ENCODE results near the gene NAGPA. TPM values are rescaled to one million over a fixed set of nuclear protein-coding genes. Genes with fewer than 3 reads are reported as not detected.

The NAGPA gene
- total and polyA plus RNA-seq, 2 of the 13 experiments (the other 11 are each of a cell fraction or from before 2014, with no cell fraction given), result 27.1 to 60.3 TPM

DNA sequence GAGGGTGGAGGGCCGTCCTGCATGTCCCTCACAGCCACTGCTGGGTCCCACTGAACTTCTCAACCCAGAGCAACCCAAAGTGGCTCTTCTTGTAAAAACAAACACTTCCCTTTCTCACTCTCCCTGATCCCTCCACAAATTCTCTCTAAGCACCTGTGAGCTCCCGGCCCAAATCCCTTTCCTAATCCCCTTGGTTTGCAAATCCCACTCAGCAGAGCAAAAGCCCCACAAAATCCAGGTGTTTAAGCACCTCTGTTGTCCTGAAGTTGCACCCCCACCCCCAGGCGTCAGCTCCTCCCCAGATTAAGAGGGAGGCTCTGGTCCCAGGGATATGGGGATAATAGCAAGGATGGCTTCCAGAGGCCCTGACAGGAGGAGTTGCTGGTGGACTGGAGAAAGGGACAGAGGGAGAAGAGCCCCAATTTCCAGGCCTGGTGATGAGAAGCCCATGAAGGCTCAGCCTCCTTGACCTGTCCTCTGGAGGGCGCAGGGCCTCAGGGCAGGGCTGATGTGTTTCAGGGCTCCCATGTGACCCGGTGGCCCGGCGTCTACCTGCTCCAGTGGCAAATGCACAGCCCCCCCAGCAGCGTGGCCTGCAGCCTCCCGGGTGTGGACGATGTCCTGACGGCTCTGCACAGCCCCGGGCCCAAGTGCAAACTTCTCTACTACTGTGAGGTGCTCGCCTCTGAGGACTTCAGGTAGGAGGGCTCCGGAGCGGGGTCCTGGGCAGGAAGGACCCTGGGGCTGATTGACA is 23.0 kb downstream of the NAGPA start (continued):
- TF ChIP-seq TBP (CRISPR knock-in tag; IDR thresholded peaks at IDR 0.05) (no peak), ZNF225 (CRISPR knock-in tag; IDR thresholded peaks at IDR 0.05) (0 out of 2 replicates have a peak, but pooled peaks have one; percentile 25), ZNF446 (CRISPR knock-in tag; IDR thresholded peaks at IDR 0.05) (no peak), ZBTB7B (CRISPR knock-in tag; IDR thresholded peaks at IDR 0.05) (0 out of 2 replicates have a peak, but pooled peaks have one; percentile 38), ZNF124 (CRISPR knock-in tag; IDR thresholded peaks at IDR 0.05) (no peak), ZNF460 (CRISPR knock-in tag; IDR thresholded peaks at IDR 0.05; ENCODE audit: borderline replicate concordance) (no peak), ZNF619 (CRISPR knock-in tag; IDR thresholded peaks at IDR 0.05) (no peak), ZNF546 (CRISPR knock-in tag; conservative IDR thresholded peaks at IDR 0.05) (0 out of 2 replicates have a peak, but pooled peaks have one; percentile 50), SMC3 (IDR thresholded peaks at IDR 0.05; ENCODE audit: low read length) (peak; percentile 38; the same call in 1 of the 2 replicates), NRL (CRISPR knock-in tag; IDR thresholded peaks at IDR 0.05; ENCODE audit: borderline replicate concordance) (no peak), ESRRA (CRISPR knock-in tag; IDR thresholded peaks at IDR 0.05; ENCODE audit: low read depth) (0 out of 2 replicates have a peak, but pooled peaks have one; percentile 60), ZNF614 (CRISPR knock-in tag; IDR thresholded peaks at IDR 0.05; ENCODE audit: borderline replicate concordance) (no peak), ZNF883 (CRISPR knock-in tag; IDR thresholded peaks at IDR 0.05; ENCODE audit: not compliant biosample characterization) (peak; percentile 91), SAP130 (CRISPR knock-in tag; IDR thresholded peaks at IDR 0.05; ENCODE audit: low read depth) (peak; percentile 25; the same call in 1 of the 2 replicates), EZH2 (conservative IDR thresholded peaks at IDR 0.05; ENCODE audit: low read depth, low read length) (no peak), HNRNPL (IDR thresholded peaks at IDR 0.05; ENCODE audit: low read depth, low read length) (no peak), ASH2L (IDR thresholded peaks at IDR 0.05; ENCODE audit: insufficient read length, low read depth, low read length) (no peak), ELF3 (CRISPR knock-in tag; IDR thresholded peaks at IDR 0.05) (no peak), TAF15 (IDR thresholded peaks at IDR 0.05; ENCODE audit: low read depth, low read length, poor library complexity, severe bottlenecking) (no peak)
- TF ChIP-seq, protein P1, sequence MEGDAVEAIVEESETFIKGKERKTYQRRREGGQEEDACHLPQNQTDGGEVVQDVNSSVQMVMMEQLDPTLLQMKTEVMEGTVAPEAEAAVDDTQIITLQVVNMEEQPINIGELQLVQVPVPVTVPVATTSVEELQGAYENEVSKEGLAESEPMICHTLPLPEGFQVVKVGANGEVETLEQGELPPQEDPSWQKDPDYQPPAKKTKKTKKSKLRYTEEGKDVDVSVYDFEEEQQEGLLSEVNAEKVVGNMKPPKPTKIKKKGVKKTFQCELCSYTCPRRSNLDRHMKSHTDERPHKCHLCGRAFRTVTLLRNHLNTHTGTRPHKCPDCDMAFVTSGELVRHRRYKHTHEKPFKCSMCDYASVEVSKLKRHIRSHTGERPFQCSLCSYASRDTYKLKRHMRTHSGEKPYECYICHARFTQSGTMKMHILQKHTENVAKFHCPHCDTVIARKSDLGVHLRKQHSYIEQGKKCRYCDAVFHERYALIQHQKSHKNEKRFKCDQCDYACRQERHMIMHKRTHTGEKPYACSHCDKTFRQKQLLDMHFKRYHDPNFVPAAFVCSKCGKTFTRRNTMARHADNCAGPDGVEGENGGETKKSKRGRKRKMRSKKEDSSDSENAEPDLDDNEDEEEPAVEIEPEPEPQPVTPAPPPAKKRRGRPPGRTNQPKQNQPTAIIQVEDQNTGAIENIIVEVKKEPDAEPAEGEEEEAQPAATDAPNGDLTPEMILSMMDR (CRISPR knock-in tag; IDR thresholded peaks at IDR 0.05), result peak; percentile 85
- TF ChIP-seq, protein P2, sequence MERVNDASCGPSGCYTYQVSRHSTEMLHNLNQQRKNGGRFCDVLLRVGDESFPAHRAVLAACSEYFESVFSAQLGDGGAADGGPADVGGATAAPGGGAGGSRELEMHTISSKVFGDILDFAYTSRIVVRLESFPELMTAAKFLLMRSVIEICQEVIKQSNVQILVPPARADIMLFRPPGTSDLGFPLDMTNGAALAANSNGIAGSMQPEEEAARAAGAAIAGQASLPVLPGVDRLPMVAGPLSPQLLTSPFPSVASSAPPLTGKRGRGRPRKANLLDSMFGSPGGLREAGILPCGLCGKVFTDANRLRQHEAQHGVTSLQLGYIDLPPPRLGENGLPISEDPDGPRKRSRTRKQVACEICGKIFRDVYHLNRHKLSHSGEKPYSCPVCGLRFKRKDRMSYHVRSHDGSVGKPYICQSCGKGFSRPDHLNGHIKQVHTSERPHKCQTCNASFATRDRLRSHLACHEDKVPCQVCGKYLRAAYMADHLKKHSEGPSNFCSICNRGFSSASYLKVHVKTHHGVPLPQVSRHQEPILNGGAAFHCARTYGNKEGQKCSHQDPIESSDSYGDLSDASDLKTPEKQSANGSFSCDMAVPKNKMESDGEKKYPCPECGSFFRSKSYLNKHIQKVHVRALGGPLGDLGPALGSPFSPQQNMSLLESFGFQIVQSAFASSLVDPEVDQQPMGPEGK (CRISPR knock-in tag; IDR thresholded peaks at IDR 0.05), result 0 out of 2 replicates have a peak, but pooled peaks have one; percentile 27
- TF ChIP-seq, protein P3, sequence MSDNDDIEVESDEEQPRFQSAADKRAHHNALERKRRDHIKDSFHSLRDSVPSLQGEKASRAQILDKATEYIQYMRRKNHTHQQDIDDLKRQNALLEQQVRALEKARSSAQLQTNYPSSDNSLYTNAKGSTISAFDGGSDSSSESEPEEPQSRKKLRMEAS (IDR thresholded peaks at IDR 0.05), result peak; percentile 39; the same call in 1 of the 2 replicates
- TF ChIP-seq, protein P4, sequence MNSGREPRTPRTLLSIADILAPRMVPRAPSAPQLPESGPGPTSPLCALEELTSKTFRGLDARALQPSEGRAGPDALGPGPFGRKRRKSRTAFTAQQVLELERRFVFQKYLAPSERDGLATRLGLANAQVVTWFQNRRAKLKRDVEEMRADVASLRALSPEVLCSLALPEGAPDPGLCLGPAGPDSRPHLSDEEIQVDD (CRISPR knock-in tag; IDR thresholded peaks at IDR 0.05; ENCODE audit: borderline replicate concordance), result peak; percentile 67; the same call in 1 of the 2 replicates
- TF ChIP-seq, protein P5, sequence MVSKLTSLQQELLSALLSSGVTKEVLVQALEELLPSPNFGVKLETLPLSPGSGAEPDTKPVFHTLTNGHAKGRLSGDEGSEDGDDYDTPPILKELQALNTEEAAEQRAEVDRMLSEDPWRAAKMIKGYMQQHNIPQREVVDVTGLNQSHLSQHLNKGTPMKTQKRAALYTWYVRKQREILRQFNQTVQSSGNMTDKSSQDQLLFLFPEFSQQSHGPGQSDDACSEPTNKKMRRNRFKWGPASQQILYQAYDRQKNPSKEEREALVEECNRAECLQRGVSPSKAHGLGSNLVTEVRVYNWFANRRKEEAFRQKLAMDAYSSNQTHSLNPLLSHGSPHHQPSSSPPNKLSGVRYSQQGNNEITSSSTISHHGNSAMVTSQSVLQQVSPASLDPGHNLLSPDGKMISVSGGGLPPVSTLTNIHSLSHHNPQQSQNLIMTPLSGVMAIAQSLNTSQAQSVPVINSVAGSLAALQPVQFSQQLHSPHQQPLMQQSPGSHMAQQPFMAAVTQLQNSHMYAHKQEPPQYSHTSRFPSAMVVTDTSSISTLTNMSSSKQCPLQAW (CRISPR knock-in tag; IDR thresholded peaks at IDR 0.05), result peak; percentile 59; the same call in 1 of the 2 replicates

Measured in HepG2 (cell line).